ENCODE measurements around the gene AIG1. TPM values are rescaled to one million over a fixed set of nuclear protein-coding genes. Genes with fewer than 3 reads are reported as not detected.

The AIG1 gene
- polyA plus RNA-seq, 1 of the 3 experiments (the other 2 are of a cell fraction), result 36.8 TPM

DNA sequence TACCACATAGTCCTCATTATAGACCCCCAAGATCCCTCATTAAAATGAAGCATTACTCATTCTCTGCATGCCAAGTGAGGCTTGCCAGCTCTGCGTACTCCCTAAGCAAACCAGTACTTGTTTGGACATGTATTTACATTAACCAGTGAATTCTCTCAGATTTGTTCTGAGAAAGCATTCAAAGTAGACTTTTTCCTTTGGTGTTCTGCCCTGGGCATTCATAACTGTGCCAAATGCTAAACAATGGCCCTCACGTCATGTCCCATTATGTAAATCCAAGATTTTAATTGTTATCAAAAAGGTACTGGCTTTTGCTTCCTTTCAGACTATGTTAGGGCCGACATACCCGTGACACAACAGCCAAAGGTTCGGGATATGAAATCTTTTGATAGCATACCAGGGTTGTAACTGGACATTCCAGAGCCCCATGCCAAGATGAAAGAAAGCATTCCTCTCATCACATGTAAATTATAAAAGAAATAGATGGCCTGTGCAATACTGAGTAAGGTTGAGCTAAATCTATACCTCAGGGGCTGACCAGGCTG, 225.6 kb downstream of the AIG1 start:
- H3K9ac ChIP-seq, result no peak overlapping the region
- peaks cover 0 to 2% of the 10 kb centered on the region in 2 experiments for H3K36me3 ChIP-seq (replicated peaks in 1 of 2; ENCODE audit: control insufficient read depth in 1 of 2, insufficient read depth in 2 of 2, low read length in 1 of 2)
- H3F3A ChIP-seq (replicated peaks; ENCODE audit: insufficient read depth), result no peaks in the 10 kb centered on the region
- H3K27me3 ChIP-seq (ENCODE audit: insufficient read depth), result no peaks in the 10 kb centered on the region
- DNase-seq, result no peak
- no peak overlapping the region for H3K4me2 ChIP-seq
- H3K9me2 ChIP-seq, result no peaks in the 10 kb centered on the region
- POLR2A ChIA-PET, result interaction anchor here (0.6 kb wide), 1 partner anchor 50 kb away, joined by 4 read pairs; no protein-coding TSS in a partner anchor
- CTCF ChIA-PET, result no interaction called here
- H3K27ac ChIP-seq (ENCODE audit: low read depth in 2 of 2, low read length in 1 of 2), result peak overlapping the region in 1 of 2 experiments; percentile 71; a peak in 1 of 4 replicates
- TF ChIP-seq JUND (IDR thresholded peaks at IDR 0.05), result no peak
- TF ChIP-seq, protein P1, sequence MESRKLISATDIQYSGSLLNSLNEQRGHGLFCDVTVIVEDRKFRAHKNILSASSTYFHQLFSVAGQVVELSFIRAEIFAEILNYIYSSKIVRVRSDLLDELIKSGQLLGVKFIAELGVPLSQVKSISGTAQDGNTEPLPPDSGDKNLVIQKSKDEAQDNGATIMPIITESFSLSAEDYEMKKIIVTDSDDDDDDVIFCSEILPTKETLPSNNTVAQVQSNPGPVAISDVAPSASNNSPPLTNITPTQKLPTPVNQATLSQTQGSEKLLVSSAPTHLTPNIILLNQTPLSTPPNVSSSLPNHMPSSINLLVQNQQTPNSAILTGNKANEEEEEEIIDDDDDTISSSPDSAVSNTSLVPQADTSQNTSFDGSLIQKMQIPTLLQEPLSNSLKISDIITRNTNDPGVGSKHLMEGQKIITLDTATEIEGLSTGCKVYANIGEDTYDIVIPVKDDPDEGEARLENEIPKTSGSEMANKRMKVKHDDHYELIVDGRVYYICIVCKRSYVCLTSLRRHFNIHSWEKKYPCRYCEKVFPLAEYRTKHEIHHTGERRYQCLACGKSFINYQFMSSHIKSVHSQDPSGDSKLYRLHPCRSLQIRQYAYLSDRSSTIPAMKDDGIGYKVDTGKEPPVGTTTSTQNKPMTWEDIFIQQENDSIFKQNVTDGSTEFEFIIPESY (IDR thresholded peaks at IDR 0.05; ENCODE audit: borderline replicate concordance, low read depth), result no peak
- TF ChIP-seq TAF1 (IDR thresholded peaks at IDR 0.05; ENCODE audit: borderline replicate concordance, low read depth, low read length), result no peak
- no peaks in the 10 kb centered on the region for H3K79me2 ChIP-seq (ENCODE audit: insufficient read depth)
- H4K20me1 ChIP-seq (ENCODE audit: insufficient read depth), result no peaks in the 10 kb centered on the region
- H3K9me3 ChIP-seq, result no peaks in the 10 kb centered on the region
- no peak overlapping the region for H2AFZ ChIP-seq (ENCODE audit: low read depth)
- H3K4me3 ChIP-seq (ENCODE audit: low read depth in 2 of 2, low read length in 1 of 2), result no peak overlapping the region
- 83% methylated on average over 5 of the region's 5 CpGs for WGBS (ENCODE audit: low lambda C conversion rate)
- peaks cover 0 to 7% of the 10 kb centered on the region in 2 experiments; a peak in 2 of 4 replicates for H3K4me1 ChIP-seq (ENCODE audit: control insufficient read depth in 1 of 2, insufficient read depth in 2 of 2, low read depth in 1 of 2, low read length in 1 of 2)

DNA sequence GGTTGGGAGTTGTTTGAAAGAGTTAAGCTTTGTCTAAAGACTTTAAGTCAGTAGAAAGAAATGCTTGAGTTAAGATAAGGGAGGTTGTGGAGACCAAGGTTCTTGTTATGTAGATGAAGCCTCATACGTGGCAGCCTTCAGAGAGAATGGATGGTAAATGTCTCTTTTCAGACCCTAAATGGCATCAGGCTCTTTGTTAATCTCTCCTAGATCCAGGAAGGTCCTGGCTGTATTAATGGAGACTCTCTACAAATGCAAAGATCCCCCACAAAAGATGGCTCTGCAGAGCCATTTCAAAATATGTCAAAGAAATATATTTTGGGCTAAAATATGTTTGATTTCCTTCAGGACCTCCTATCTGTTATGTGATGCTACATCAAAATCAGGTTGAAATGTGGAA, 228.2 kb downstream of the AIG1 start:
- H3K36me3 ChIP-seq (replicated peaks in 1 of 2; ENCODE audit: control insufficient read depth in 1 of 2, insufficient read depth in 2 of 2, low read length in 1 of 2), result peaks cover 0 to 2% of the 10 kb centered on the region in 2 experiments
- no peaks in the 10 kb centered on the region for H4K20me1 ChIP-seq (ENCODE audit: insufficient read depth)
- H3K9me2 ChIP-seq, result no peaks in the 10 kb centered on the region
- H3K79me2 ChIP-seq (ENCODE audit: insufficient read depth), result no peaks in the 10 kb centered on the region
- 88% methylated on average over 1 of the region's 1 CpG for WGBS (ENCODE audit: low lambda C conversion rate)
- H3K4me2 ChIP-seq, result no peak overlapping the region
- no peak overlapping the region for H3K27ac ChIP-seq (ENCODE audit: low read depth in 2 of 2, low read length in 1 of 2)
- DNase-seq, result no peak
- H3K27me3 ChIP-seq (ENCODE audit: insufficient read depth), result no peaks in the 10 kb centered on the region
- ChIA-PET CTCF (no interaction called here), POLR2A (no interaction called here)
- no peak overlapping the region for H3K4me3 ChIP-seq (ENCODE audit: low read depth in 2 of 2, low read length in 1 of 2)
- TF ChIP-seq RXRA (IDR thresholded peaks at IDR 0.05; ENCODE audit: borderline replicate concordance, low read depth), result no peak
- TF ChIP-seq FOSL2 (IDR thresholded peaks at IDR 0.05; ENCODE audit: borderline replicate concordance, low read depth), result no peak
- no peak for TF ChIP-seq SMC3 (IDR thresholded peaks at IDR 0.05; ENCODE audit: low read depth, low read length)
- TF ChIP-seq, protein P1 (IDR thresholded peaks at IDR 0.05; ENCODE audit: borderline replicate concordance, low read depth), result no peak
- TF ChIP-seq MEF2A (IDR thresholded peaks at IDR 0.05; ENCODE audit: borderline replicate concordance, low read depth), result no peak
- no peak for TF ChIP-seq NFIC (IDR thresholded peaks at IDR 0.05; ENCODE audit: borderline replicate concordance)
- TF ChIP-seq MXI1 (IDR thresholded peaks at IDR 0.05; ENCODE audit: low read depth, low read length), result no peak
- H3K4me1 ChIP-seq (ENCODE audit: control insufficient read depth in 1 of 2, insufficient read depth in 2 of 2, low read depth in 1 of 2, low read length in 1 of 2), result peaks cover 0 to 6% of the 10 kb centered on the region in 2 experiments; a peak in 2 of 4 replicates
- no peaks in the 10 kb centered on the region for H3F3A ChIP-seq (replicated peaks; ENCODE audit: insufficient read depth)
- H2AFZ ChIP-seq (ENCODE audit: low read depth), result no peak overlapping the region
- no peak overlapping the region for H3K9ac ChIP-seq
- H3K9me3 ChIP-seq, result no peaks in the 10 kb centered on the region
